ENCODE data around the gene SIK3.

Gene SIK3

GRCh38 chr11:117000014-117000737, 98.1 kb downstream of the SIK3 start:
- DNase-seq: no peak

- no peak for DNase-seq
These were observed 101.2 kb downstream of the SIK3 start for GRCh38 chr11:116997071-116997470.

- no peak for DNase-seq
These were observed 104.0 kb downstream of the SIK3 start for GRCh38 chr11:116994195-116994594.

GRCh38 chr11:116993599-116993998, 104.6 kb downstream of the SIK3 start:
- no peak for DNase-seq

GRCh38 chr11:116991491-116991890, 106.7 kb downstream of the SIK3 start:
- no peak for DNase-seq

GRCh38 chr11:116990811-116991210, 107.4 kb downstream of the SIK3 start:
- no peak for DNase-seq

- no peak for DNase-seq
These were observed 108.2 kb downstream of the SIK3 start for GRCh38 chr11:116990061-116990473.

- DNase-seq: no peak
These were observed 109.0 kb downstream of the SIK3 start for GRCh38 chr11:116989184-116989583.

- DNase-seq: no peak
These were observed 111.6 kb downstream of the SIK3 start for GRCh38 chr11:116986521-116987105.

GRCh38 chr11:116984589-116984988, 113.6 kb downstream of the SIK3 start:
- no peak for DNase-seq

GRCh38 chr11:116984186-116984585, 114.0 kb downstream of the SIK3 start:
- DNase-seq: no peak

GRCh38 chr11:116981266-116981885, 116.9 kb downstream of the SIK3 start:
- no peak for DNase-seq

GRCh38 chr11:116980136-116980793, 118.0 kb downstream of the SIK3 start:
- DNase-seq: no peak

GRCh38 chr11:116976941-116977570, 121.2 kb downstream of the SIK3 start:
- DNase-seq: no peak

- DNase-seq: no peak
These were observed 122.6 kb downstream of the SIK3 start for GRCh38 chr11:116975661-116976060.

- no peak for DNase-seq
These were observed 125.0 kb downstream of the SIK3 start for GRCh38 chr11:116973270-116973669.

GRCh38 chr11:116972691-116973090, 125.5 kb downstream of the SIK3 start:
- no peak for DNase-seq

GRCh38 chr11:116970485-116971292, 127.5 kb downstream of the SIK3 start:
- DNase-seq: no peak

GRCh38 chr11:116969694-116970093, 128.5 kb downstream of the SIK3 start:
- no peak for DNase-seq

- DNase-seq: no peak
These were observed 134.0 kb downstream of the SIK3 start for GRCh38 chr11:116964269-116964668.

GRCh38 chr11:116963813-116964212, 134.4 kb downstream of the SIK3 start:
- no peak for DNase-seq

- no peak for DNase-seq
These were observed 136.1 kb downstream of the SIK3 start for GRCh38 chr11:116962108-116962507.

Data from DMS153 (cell line).